GM06990 (cell line): ENCODE measurements around the gene MRPL46.

Source experiments
- DNase-seq: peaks from one replicate; pipeline ENCODE4 v3.0.0-alpha.2; 2011; ENCODE audit not compliant: insufficient read length; ENCODE audit errors: extremely low read depth
- H3K27me3 ChIP-seq: replicated peaks from 2 replicates; pipeline ENCODE4 v1.6.0; 2011; ENCODE audit warnings: low read length; ENCODE audit not compliant: control insufficient read depth, insufficient read depth
- H3K36me3 ChIP-seq: 2 replicates; pipeline ENCODE4 v1.5.1; 2011; ENCODE audit warnings: low read length; ENCODE audit not compliant: control insufficient read depth, insufficient read depth
- H3K4me3 ChIP-seq: replicated peaks from 2 replicates; pipeline ENCODE4 v1.5.1; 2011; ENCODE audit warnings: low read depth, mild to moderate bottlenecking, control low read depth, low read length
- TF ChIP-seq, protein P1 (sequence below): IDR thresholded peaks from 2 replicates; pipeline ENCODE4 v1.5.1; 2011; ENCODE audit warnings: low read length, control low read depth, mild to moderate bottlenecking, inconsistent platforms; ENCODE audit not compliant: insufficient read depth, poor library complexity, severe bottlenecking

Gene MRPL46

DNA sequence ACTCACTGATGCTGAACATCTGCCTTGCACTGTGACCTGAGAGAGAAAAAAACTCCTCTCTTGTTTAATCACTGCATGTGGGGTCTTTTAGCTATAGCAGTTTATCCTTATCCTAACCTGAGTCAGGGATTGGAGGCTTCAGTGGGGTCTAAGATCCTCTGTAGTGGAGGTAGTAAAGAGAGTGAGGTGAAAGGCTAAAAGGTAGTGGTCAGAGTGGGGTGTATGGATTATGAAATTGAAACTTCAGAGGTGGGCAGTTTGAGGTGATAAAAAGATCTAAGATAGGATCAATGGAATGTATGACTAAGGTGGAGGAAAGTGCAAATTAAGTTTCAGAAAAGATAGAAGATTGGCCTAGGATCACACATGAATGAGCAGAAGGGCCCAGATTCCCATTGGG is 42.8 kb upstream of the MRPL46 start:
- no peaks in the 10 kb centered on the region for H3K27me3 ChIP-seq
- no peak overlapping the region for H3K4me3 ChIP-seq
- no peaks in the 10 kb centered on the region for H3K36me3 ChIP-seq
- TF ChIP-seq, protein P1, sequence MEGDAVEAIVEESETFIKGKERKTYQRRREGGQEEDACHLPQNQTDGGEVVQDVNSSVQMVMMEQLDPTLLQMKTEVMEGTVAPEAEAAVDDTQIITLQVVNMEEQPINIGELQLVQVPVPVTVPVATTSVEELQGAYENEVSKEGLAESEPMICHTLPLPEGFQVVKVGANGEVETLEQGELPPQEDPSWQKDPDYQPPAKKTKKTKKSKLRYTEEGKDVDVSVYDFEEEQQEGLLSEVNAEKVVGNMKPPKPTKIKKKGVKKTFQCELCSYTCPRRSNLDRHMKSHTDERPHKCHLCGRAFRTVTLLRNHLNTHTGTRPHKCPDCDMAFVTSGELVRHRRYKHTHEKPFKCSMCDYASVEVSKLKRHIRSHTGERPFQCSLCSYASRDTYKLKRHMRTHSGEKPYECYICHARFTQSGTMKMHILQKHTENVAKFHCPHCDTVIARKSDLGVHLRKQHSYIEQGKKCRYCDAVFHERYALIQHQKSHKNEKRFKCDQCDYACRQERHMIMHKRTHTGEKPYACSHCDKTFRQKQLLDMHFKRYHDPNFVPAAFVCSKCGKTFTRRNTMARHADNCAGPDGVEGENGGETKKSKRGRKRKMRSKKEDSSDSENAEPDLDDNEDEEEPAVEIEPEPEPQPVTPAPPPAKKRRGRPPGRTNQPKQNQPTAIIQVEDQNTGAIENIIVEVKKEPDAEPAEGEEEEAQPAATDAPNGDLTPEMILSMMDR = no peak
- no peak for DNase-seq

DNA sequence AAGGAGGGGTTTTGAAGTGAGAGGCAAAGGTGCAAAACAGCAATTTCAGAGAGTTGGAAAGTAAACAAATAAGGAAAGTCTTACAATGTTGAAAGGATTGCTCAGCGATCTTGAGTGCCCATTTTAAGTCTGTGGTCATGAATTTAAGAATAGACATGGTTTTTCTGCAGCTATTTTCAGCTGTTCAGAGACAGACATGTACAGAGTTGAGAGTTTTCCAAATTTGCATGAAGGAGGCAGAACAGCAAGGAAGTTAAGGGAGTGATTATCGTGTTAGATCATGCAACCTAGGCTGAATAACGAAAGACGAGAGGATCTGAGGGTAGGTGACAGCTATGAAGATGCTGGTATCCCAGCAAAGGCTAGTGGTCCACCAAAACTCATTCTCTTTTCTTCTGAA is 42.1 kb upstream of the MRPL46 start:
- DNase-seq = no peak
- no peaks in the 10 kb centered on the region for H3K36me3 ChIP-seq
- no peaks in the 10 kb centered on the region for H3K27me3 ChIP-seq
- TF ChIP-seq, protein P1 = no peak
- H3K4me3 ChIP-seq = no peak overlapping the region

DNA sequence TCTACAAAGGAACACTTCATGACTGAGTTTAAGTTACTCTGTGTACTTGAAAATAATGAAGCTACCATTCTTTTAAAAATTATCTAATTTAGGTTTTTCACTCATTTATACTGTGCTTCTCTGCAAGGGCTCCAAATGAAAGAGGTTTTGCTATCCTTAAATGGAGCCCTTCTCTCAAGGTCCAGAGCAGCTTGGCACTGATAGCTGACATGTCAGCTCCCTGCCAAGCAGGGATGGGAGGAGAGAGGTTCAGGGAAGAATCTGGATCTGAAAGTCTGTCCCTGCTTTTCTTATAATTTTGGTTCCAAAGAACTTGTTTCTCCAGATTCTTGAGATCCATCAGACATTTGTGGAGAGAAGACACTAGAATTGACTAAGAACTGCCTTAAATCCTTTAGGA is 39.4 kb upstream of the MRPL46 start:
- H3K4me3 ChIP-seq = no peak overlapping the region
- no peaks in the 10 kb centered on the region for H3K27me3 ChIP-seq
- no peak for DNase-seq
- H3K36me3 ChIP-seq = no peaks in the 10 kb centered on the region
- TF ChIP-seq, protein P1 = no peak

DNA sequence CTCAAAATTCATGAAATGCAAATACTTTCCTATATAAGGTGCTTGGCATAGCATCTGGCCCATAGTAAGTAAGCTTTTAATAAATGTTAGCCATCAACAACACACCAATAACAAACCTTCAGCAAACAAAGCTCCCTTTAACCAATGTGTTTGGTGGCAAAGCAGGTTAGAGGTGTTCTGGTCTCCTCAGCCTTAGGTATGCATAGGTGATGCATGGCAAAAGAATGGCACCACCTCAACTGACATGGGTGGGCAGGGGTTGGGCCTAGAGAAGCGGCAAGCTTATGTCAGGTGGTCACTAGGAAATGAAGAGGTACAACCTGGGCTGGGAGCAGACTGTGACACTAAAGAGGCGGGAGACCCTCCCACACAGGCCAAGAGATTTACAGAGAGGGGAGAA is 38.5 kb upstream of the MRPL46 start:
- Histone ChIP-seq H3K36me3 (no peaks in the 10 kb centered on the region), H3K27me3 (no peaks in the 10 kb centered on the region), H3K4me3 (no peak overlapping the region)
- no peak for DNase-seq
- TF ChIP-seq, protein P1 = no peak

DNA sequence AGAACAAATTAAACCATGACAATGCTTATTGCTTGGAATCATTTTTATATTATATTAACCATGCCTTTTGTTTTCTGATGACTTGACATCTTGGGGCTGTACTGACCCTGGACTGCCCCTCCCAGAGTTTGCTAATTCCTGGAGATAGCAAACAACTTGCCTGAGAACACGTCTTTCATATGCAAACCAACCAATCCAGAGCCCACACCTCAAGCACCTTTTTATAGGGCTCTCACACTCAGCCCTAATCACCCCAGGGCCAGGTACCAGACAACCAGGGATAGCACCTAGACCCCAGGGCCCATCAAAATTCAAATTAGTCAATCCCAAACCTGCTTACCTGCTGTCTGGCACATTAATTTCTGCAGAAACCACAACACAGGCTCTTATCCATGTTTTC is 37.3 kb upstream of the MRPL46 start:
- no peak for DNase-seq
- no peak overlapping the region for H3K4me3 ChIP-seq
- TF ChIP-seq, protein P1 = no peak
- H3K27me3 ChIP-seq = no peaks in the 10 kb centered on the region
- H3K36me3 ChIP-seq = no peaks in the 10 kb centered on the region

DNA sequence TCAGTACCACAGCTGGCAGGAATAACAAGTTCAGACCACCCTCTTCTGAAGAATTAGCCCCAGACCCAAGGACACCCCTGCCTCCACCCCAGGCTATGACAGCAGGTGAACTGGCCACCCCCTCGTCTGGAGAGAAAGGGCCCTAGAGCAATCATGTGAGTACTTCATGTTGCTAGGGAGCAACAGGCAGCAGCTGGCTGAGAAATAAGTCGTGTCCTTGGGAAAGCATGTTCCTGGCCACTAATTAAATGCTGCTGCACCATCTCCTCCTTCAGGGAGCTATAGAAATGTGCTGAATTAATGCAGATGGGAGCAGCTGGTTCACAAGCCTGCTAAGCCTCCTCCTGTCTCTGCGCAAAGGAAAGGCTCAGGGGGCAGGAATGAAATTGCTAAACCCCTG is 31.8 kb upstream of the MRPL46 start:
- Histone ChIP-seq H3K27me3 (no peaks in the 10 kb centered on the region), H3K36me3 (no peaks in the 10 kb centered on the region), H3K4me3 (no peak overlapping the region)
- DNase-seq = no peak
- TF ChIP-seq, protein P1 = no peak
